Neural cell (in vitro differentiated cells): ENCODE measurements around the gene C17orf113. TPM values are rescaled to one million over a fixed set of nuclear protein-coding genes. Genes with fewer than 3 reads are reported as not detected.

Experiments used
- H2AFZ ChIP-seq: fragments of 200-600, 300-800 bp; sonication (generic), shearing (Covaris generic); 2 replicates; pipeline ENCODE4 v1.6.0; 2014; ENCODE audit warnings: low read depth, mild to moderate bottlenecking, antibody characterized with exemption, low read length, moderate library complexity
- H3F3A ChIP-seq: fragments of 200-600 bp; shearing (Covaris generic); 2 replicates; pipeline ENCODE4 v1.6.1; 2016; ENCODE audit warnings: mild to moderate bottlenecking, moderate library complexity, mixed read lengths, antibody characterized with exemption, low read length; ENCODE audit not compliant: insufficient read depth, poor library complexity, severe bottlenecking
- H3K27ac ChIP-seq: fragments of 200-600, 300-800 bp; sonication (generic), shearing (Covaris generic); 2 replicates; pipeline ENCODE4 v1.5.1; 2014; ENCODE audit warnings: mild to moderate bottlenecking, low read length, moderate library complexity
- H3K27me3 ChIP-seq: fragments of 300-800, 200-600 bp; sonication (generic), shearing (Covaris generic); 2 replicates; pipeline ENCODE4 v1.6.0; 2014; ENCODE audit warnings: mild to moderate bottlenecking, low read depth, low read length, moderate library complexity; ENCODE audit not compliant: insufficient read depth
- H3K36me3 ChIP-seq: fragments of 300-800, 200-600 bp; sonication (generic), shearing (Covaris generic); 2 replicates; pipeline ENCODE4 v1.5.1; 2014; ENCODE audit warnings: mild to moderate bottlenecking, antibody characterized with exemption, low read length, moderate library complexity; ENCODE audit not compliant: insufficient read depth
- H3K4me2 ChIP-seq: fragments of 300-800, 200-600 bp; sonication (generic), shearing (Covaris generic); 2 replicates; pipeline ENCODE4 v1.6.0; 2014; ENCODE audit warnings: mild to moderate bottlenecking, low read length
- H3K4me3 ChIP-seq: fragments of 300-800, 200-600 bp; sonication (generic), shearing (Covaris generic); 2 replicates; pipeline ENCODE4 v1.5.1; 2014; ENCODE audit warnings: mild to moderate bottlenecking, low read length, moderate library complexity
- H3K79me2 ChIP-seq: fragments of 200-600 bp; shearing (Covaris generic); replicated peaks from 2 replicates; pipeline ENCODE4 v1.6.0; 2014; ENCODE audit warnings: mild to moderate bottlenecking, low read length, moderate library complexity; ENCODE audit not compliant: insufficient read depth
- H3K9ac ChIP-seq: fragments of 300-800, 200-600 bp; sonication (generic), shearing (Covaris generic); 2 replicates; pipeline ENCODE4 v1.6.1; 2016; ENCODE audit warnings: mild to moderate bottlenecking, low read length, mixed read lengths
- H3K9me2 ChIP-seq: fragments of 200-600 bp; shearing (Covaris generic); 2 replicates; pipeline ENCODE4 v1.6.1; 2016; ENCODE audit warnings: mild to moderate bottlenecking, low read length, mixed read lengths; ENCODE audit not compliant: insufficient read depth
- H3K9me3 ChIP-seq: fragments of 200-600, 300-800 bp; sonication (generic), shearing (Covaris generic); 2 replicates; pipeline ENCODE4 v1.6.1; 2016; ENCODE audit warnings: mild to moderate bottlenecking, mixed run types, low read length, moderate library complexity, mixed read lengths
- H4K20me1 ChIP-seq: fragments of 200-600 bp; shearing (Covaris generic); 2 replicates; pipeline ENCODE4 v1.6.1; 2016; ENCODE audit warnings: mild to moderate bottlenecking, mixed run types; ENCODE audit not compliant: insufficient read depth
- CTCF ChIP-seq: fragments of 450-650 bp; IDR thresholded peaks from 2 replicates; pipeline ENCODE4 v1.5.1; 2014; ENCODE audit warnings: antibody characterized with exemption, mild to moderate bottlenecking, moderate library complexity; ENCODE audit not compliant: poor library complexity, severe bottlenecking
- EP300 ChIP-seq: fragments of 450-650 bp; conservative IDR thresholded peaks from 2 replicates; pipeline ENCODE4 v1.6.1; 2014; ENCODE audit warnings: antibody characterized with exemption, mild to moderate bottlenecking, moderate library complexity; ENCODE audit not compliant: poor library complexity, severe bottlenecking
- EZH2 ChIP-seq: fragments of 200-600, 300-800 bp; shearing (Covaris generic), sonication (generic); IDR thresholded peaks from 2 replicates; pipeline ENCODE4 v1.6.1; 2014; ENCODE audit warnings: antibody characterized with exemption, low read length, borderline replicate concordance, mild to moderate bottlenecking; ENCODE audit not compliant: insufficient read depth, poor library complexity, severe bottlenecking
- MXI1 ChIP-seq: fragments of 450-650 bp; conservative IDR thresholded peaks from 2 replicates; pipeline ENCODE4 v1.6.1; 2014; ENCODE audit warnings: antibody characterized with exemption, mild to moderate bottlenecking; ENCODE audit not compliant: poor library complexity, severe bottlenecking
- POLR2AphosphoS5 ChIP-seq: IDR thresholded peaks from 2 replicates; pipeline ENCODE4 v1.6.1; 2012
- RAD21 ChIP-seq: fragments of 450-650 bp; conservative IDR thresholded peaks from 2 replicates; pipeline ENCODE4 v1.6.1; 2014; ENCODE audit warnings: antibody characterized with exemption, mild to moderate bottlenecking, moderate library complexity
- REST ChIP-seq: IDR thresholded peaks from 2 replicates; pipeline ENCODE4 v1.6.1; 2012; ENCODE audit warnings: borderline replicate concordance
- SMC3 ChIP-seq: fragments of 450-650 bp; conservative IDR thresholded peaks from 2 replicates; pipeline ENCODE4 v1.6.1; 2014; ENCODE audit warnings: antibody characterized with exemption, mild to moderate bottlenecking, moderate library complexity; ENCODE audit not compliant: poor library complexity
- TAF1 ChIP-seq: IDR thresholded peaks from 2 replicates; pipeline ENCODE4 v1.6.1; 2012; ENCODE audit warnings: low read depth
- polyA plus RNA-seq: library from polyadenylated mRNA; depleted of rRNA; stranded (reverse); fragments of >200 nt; gene quantifications from 2 replicates; pipeline ENCODE4 v1.2.3, GENCODE V29; 2014

Gene C17orf113
- polyA plus RNA-seq, 1 donor from 2014 or later: 5.2 TPM

- Histone ChIP-seq H3K9me3 (no peaks in the 10 kb centered on the region), H3K9ac (no peak overlapping the region), H2AFZ (no peak overlapping the region), H3F3A (no peaks in the 10 kb centered on the region), H3K36me3 (no peaks in the 10 kb centered on the region), H3K9me2 (no peaks in the 10 kb centered on the region), H3K27ac (no peak overlapping the region), H3K4me3 (no peak overlapping the region), H4K20me1 (no peaks in the 10 kb centered on the region), H3K27me3 (peaks cover 7% of the 10 kb centered on the region), H3K79me2 (no peaks in the 10 kb centered on the region), H3K4me2 (no peak overlapping the region)
- TF ChIP-seq TAF1 (no peak), CTCF (no peak), EP300 (no peak), REST (no peak), SMC3 (no peak), RAD21 (no peak), POLR2AphosphoS5 (no peak), MXI1 (no peak), EZH2 (no peak)
These were observed 2.0 kb upstream of the C17orf113 start for GRCh38 chr17:42052346-42052877.

- no peaks in the 10 kb centered on the region for H3K36me3 ChIP-seq
- H3K9me3 ChIP-seq: no peaks in the 10 kb centered on the region
- H3K4me3 ChIP-seq: no peak overlapping the region
- peaks cover 7% of the 10 kb centered on the region for H3K27me3 ChIP-seq
- H2AFZ ChIP-seq: no peak overlapping the region
- no peak overlapping the region for H3K27ac ChIP-seq
- H3K9me2 ChIP-seq: no peaks in the 10 kb centered on the region
- H4K20me1 ChIP-seq: no peaks in the 10 kb centered on the region
- no peak overlapping the region for H3K4me2 ChIP-seq
- TF ChIP-seq TAF1 (no peak), SMC3 (no peak), EP300 (no peak), RAD21 (no peak), POLR2AphosphoS5 (no peak), REST (no peak), MXI1 (no peak), EZH2 (no peak), CTCF (no peak)
- no peak overlapping the region for H3K9ac ChIP-seq
- H3K79me2 ChIP-seq: no peaks in the 10 kb centered on the region
- H3F3A ChIP-seq: no peaks in the 10 kb centered on the region
These were observed 1.2 kb upstream of the C17orf113 start for GRCh38 chr17:42051645-42052044.
